ENCODE results near the gene CCDC14. TPM values are rescaled to one million over a fixed set of nuclear protein-coding genes. Genes with fewer than 3 reads are reported as not detected.
"Not testable (repeated sequence)": the region's sequence is repeated elsewhere in the genome, so short reads cannot be mapped to it uniquely, and the experiment has no call there.

CCDC14 gene
- polyA plus RNA-seq, 3 donors, result 130 to 158 (median 148) TPM

- DNase-seq (ENCODE audit: low read depth in 3 of 3, low spot score in 2 of 3), result no peak
Observed at GRCh38 chr3:123971406-123971805, 10.4 kb upstream of the CCDC14 start.

- DNase-seq (ENCODE audit: low read depth in 3 of 3, low spot score in 2 of 3), result not testable (repeated sequence)
Observed at GRCh38 chr3:123967260-123967659, 6.2 kb upstream of the CCDC14 start.

- not testable (repeated sequence) for DNase-seq (ENCODE audit: low read depth in 3 of 3, low spot score in 2 of 3)
Observed at GRCh38 chr3:123966799-123967198, 5.8 kb upstream of the CCDC14 start.

- not testable (repeated sequence) for DNase-seq (ENCODE audit: low read depth in 3 of 3, low spot score in 2 of 3)
Observed at GRCh38 chr3:123964793-123965192, 3.8 kb upstream of the CCDC14 start.

GRCh38 chr3:123961508-123961856, 453 bp upstream of the CCDC14 start:
- DNase-seq (ENCODE audit: low read depth in 3 of 3, low spot score in 2 of 3), result no peak

- DNase-seq (ENCODE audit: low read depth in 3 of 3, low spot score in 2 of 3), result no peak
Observed at GRCh38 chr3:123953735-123954134, 7.3 kb downstream of the CCDC14 start.

- DNase-seq (ENCODE audit: low read depth in 3 of 3, low spot score in 2 of 3), result no peak
Observed at GRCh38 chr3:123952844-123953520, 8.0 kb downstream of the CCDC14 start.

- DNase-seq (ENCODE audit: low read depth in 3 of 3, low spot score in 2 of 3), result no peak
Observed at GRCh38 chr3:123951522-123952447, 9.2 kb downstream of the CCDC14 start.

GRCh38 chr3:123949641-123950040, 11.4 kb downstream of the CCDC14 start:
- DNase-seq (ENCODE audit: low read depth in 3 of 3, low spot score in 2 of 3), result no peak

- DNase-seq (ENCODE audit: low read depth in 3 of 3, low spot score in 2 of 3), result no peak
Observed at GRCh38 chr3:123948449-123948848, 12.6 kb downstream of the CCDC14 start.

- DNase-seq (ENCODE audit: low read depth in 3 of 3, low spot score in 2 of 3), result no peak
Observed at GRCh38 chr3:123947482-123947881, 13.5 kb downstream of the CCDC14 start.

- DNase-seq (ENCODE audit: low read depth in 3 of 3, low spot score in 2 of 3), result no peak
Observed at GRCh38 chr3:123941542-123941941, 19.5 kb downstream of the CCDC14 start.

GRCh38 chr3:123941121-123941520, 19.9 kb downstream of the CCDC14 start:
- DNase-seq (ENCODE audit: low read depth in 3 of 3, low spot score in 2 of 3), result no peak

GRCh38 chr3:123939706-123940105, 21.3 kb downstream of the CCDC14 start:
- no peak for DNase-seq (ENCODE audit: low read depth in 3 of 3, low spot score in 2 of 3)

- DNase-seq (ENCODE audit: low read depth in 3 of 3, low spot score in 2 of 3), result no peak
Observed at GRCh38 chr3:123936400-123936799, 24.6 kb downstream of the CCDC14 start.

GRCh38 chr3:123935830-123936229, 25.2 kb downstream of the CCDC14 start:
- no peak for DNase-seq (ENCODE audit: low read depth in 3 of 3, low spot score in 2 of 3)

GRCh38 chr3:123934250-123934649, 26.8 kb downstream of the CCDC14 start:
- DNase-seq (ENCODE audit: low read depth in 3 of 3, low spot score in 2 of 3), result no peak

GRCh38 chr3:123930445-123930844, 30.6 kb downstream of the CCDC14 start:
- DNase-seq (ENCODE audit: low read depth in 3 of 3, low spot score in 2 of 3), result no peak

GRCh38 chr3:123929325-123929724, 31.7 kb downstream of the CCDC14 start:
- no peak for DNase-seq (ENCODE audit: low read depth in 3 of 3, low spot score in 2 of 3)

- no peak for DNase-seq (ENCODE audit: low read depth in 3 of 3, low spot score in 2 of 3)
Observed at GRCh38 chr3:123926396-123926795, 34.6 kb downstream of the CCDC14 start.

GRCh38 chr3:123920868-123921267, 40.2 kb downstream of the CCDC14 start:
- DNase-seq (ENCODE audit: low read depth in 3 of 3, low spot score in 2 of 3), result no peak

GRCh38 chr3:123920383-123920782, 40.6 kb downstream of the CCDC14 start:
- DNase-seq (ENCODE audit: low read depth in 3 of 3, low spot score in 2 of 3), result no peak

Data from right renal cortex interstitium (tissue), 3 donors.